Eye (tissue), 1 donor: ENCODE results near the gene ADCK1.
"Not testable (repeated sequence)": the region's sequence is repeated elsewhere in the genome, so short reads cannot be mapped to it uniquely, and the experiment has no call there.

Experiments
- DNase-seq: peaks from one replicate; pipeline ENCODE4 v3.0.0-alpha.2; 2015

Gene ADCK1

DNA sequence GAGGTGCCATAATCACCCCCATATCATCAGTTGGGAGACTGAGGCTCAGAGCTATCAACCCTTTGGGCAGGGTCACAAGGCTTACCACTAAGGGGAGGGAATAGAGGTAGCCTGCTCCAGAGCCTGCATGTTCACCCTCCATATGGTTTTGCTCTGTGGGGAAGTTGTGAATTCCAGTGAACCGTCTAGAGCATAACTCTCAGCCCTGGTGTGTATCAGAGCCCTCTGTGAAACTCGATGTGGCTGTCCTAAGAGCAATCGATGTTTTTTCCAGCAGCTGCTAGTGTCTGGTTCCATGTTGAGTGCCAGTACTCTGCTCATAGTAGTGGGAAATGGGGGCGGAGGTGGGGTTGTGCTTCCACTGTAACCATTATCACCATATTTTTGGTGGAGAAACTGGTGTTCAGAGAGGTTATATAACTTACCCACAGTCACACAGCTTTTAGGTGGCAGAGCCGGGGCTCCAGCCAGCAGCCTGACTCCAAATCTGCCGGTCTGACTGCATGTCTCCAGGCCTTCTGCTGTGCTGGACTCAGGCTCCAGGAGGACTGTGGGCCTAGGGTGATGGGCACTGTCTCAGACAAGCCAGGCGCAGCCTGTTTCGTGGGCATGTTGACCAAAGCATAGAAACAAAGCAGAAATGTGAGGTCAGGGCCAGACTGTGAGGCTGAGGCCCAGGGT lies 104.2 kb downstream of the ADCK1 start:
- DNase-seq = no peak

DNA sequence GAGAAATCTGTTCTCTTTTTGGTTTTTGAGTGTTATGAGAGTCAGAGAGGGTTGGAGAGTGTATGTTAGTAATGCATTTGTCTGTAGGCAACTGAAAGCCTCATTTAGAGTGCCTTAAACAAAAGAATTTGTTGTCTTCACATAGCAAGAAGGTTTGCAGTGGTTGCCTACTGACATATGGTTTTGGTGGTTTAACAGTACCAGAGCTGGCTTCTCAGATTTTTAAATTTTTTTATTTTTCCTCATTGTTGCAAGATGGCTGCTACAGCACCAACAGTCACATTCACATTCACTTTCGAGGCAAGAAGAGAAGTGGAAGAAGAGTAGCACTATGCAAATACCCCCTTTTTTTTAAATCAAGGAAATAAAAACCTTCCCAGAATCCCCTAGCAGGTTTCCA lies 106.5 kb downstream of the ADCK1 start:
- no peak for DNase-seq

DNA sequence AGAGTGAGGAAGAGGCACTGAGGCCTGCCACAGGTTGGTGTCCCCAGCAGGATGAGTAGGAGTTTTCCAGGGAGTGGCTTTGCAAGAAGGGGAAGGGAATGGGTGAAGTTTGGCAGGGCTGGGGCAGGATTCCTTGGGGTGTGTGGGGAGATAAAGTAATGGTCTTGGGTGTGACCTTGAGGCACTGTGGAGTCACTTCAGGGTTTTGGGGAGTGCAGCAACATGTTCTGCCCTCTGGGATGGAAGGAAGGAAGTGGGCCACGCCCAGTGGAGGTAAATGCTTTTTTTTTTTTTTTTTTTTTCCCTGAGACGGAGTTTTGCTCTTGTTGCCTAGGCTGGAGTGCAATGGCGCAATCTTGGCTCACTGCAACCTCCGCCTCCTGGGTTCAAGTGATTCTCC lies 108.9 kb downstream of the ADCK1 start:
- DNase-seq = no peak

DNA sequence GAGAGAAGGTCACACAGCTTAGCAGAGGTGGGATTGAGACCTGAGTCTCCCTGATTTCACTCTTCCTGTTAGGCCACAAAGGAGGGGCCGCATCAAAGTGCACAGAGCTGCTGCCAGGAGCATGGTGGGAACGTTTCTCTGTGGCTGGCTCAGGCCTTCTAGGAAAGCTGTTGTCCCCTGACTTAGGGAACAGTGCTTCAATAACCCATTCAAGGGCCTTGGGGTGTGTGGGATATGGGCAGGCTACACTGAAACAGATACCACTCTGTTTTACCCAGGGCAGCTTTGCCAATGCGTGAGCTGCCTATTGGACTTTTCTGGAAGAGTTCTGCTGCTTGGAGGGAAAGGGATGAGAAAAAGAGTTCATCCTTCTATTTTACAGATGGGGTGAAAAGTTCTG lies 110.0 kb downstream of the ADCK1 start:
- no peak for DNase-seq

DNA sequence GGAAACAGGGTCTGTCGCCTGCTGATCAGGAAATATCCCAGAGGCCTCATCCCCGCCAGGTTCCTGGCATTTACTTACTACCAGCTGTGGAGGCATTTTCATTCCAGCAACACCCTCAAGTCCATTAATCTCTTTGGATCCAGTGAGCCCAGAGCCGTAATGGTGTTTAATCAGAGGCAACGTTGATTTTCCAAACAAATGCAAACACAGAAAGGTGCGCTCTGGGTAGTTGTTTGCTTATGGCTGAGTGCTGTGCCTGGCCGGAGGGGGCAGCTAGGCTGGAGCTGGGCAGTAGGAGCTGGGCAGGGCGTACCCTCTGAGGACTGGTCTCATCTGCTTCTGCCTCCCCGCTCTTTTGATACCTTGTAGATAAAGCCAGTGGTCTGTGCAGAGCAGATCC lies 110.6 kb downstream of the ADCK1 start:
- DNase-seq = no peak

DNA sequence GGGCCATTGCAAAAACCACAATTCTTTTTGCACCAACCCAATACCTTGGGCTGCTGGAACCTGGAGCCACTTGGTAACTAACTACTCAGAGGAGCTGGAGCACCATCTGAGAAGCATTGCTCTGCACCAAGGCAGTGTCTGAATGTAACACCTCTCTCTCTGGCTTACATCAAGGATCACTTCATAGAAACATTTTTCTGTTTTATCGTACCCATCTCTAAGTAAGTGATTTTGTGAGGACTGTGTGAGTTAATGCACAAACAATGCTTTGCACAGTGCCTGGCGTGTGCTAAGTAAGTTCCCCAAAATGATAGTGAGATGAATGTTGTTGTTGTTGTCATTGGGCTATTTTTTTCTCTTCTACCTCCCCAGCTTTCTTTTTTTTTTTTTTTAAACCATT lies 111.4 kb downstream of the ADCK1 start:
- no peak for DNase-seq

DNA sequence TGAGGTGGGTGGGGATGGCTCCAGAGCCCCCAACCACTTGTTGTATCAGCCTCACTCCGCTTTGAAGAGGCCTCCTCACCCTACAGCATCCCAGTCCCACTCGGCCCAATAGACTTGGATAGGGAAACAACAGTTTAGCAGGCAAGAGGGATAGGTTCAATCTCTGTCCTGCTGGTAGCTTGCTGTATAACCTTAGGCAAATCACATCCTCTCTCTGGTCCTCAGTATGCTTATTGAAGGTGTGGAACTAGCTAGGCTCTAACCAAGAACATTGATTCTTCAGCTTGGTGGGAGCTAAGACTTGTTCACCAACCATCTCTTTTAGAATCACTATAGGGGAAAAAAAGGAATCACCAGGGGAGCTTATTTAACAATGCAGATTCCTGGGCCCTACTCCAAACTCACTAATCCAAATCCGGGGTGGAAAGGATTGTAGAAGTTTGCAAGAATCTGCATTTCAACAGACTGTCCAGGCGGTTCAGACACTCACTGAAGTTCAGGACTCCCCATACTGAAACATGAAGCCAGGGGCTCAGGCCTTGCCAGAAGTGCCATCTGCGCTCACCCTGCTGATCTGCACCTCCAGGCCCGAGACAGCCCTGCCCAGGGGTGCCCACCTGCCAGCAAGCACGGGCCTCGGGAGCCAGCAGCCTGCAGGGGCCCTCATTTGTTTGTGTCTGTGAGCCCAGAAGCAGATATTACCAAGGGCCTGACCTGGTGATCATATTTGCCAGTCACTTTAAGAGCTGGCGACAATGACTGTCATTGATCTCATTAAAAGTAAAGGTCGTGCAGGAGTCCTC lies 113.0 kb downstream of the ADCK1 start:
- DNase-seq = peak; percentile 10

DNA sequence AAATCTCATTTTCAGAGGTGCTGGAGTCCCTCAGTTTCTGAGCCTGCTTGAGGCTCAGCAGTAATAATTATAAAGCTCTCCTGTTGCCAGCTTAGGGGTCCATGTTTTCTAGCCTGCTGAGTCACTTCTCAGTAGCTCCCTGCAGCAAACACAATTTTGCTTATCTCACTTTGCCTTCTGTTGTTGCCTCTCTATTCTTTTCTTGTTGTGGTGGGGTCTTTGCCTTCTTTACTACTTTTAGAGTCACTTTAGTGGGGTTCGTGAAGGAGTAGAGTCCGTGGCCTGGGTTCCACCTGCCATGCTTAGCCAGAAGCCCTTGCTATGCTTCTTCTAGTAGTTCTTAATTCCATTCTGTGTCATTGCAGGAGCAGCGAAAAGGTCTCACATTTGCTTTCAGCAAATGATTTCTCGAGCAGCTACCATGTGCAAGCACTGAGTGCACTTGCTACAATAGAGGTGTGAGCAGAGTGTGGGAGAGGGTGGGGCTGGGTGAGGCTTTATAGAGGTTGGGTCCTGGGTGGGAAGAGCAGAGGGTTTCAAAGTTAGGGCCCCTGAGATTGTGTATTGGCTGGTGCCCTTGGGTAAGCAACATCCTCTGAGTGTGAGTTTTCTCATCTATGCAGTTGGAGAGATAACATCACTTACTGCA lies 114.3 kb downstream of the ADCK1 start:
- DNase-seq = no peak

DNA sequence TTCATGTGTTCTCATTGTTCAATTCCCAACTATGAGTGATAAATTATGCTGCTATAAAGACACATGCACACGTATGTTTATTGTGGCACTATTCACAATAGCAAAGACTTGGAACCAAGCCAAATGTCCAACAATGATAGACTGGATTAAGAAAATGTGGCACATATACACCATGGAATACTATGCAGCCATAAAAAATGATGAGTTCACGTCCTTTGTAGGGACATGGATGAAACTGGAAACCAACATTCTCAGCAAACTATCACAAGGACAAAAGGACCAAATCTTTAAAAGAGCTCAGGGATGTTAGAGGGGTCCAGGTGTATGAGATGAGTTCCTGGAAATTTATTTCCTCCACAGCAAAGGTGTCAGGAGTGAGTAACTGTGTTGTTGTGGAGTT lies 115.5 kb downstream of the ADCK1 start:
- not testable (repeated sequence) for DNase-seq

DNA sequence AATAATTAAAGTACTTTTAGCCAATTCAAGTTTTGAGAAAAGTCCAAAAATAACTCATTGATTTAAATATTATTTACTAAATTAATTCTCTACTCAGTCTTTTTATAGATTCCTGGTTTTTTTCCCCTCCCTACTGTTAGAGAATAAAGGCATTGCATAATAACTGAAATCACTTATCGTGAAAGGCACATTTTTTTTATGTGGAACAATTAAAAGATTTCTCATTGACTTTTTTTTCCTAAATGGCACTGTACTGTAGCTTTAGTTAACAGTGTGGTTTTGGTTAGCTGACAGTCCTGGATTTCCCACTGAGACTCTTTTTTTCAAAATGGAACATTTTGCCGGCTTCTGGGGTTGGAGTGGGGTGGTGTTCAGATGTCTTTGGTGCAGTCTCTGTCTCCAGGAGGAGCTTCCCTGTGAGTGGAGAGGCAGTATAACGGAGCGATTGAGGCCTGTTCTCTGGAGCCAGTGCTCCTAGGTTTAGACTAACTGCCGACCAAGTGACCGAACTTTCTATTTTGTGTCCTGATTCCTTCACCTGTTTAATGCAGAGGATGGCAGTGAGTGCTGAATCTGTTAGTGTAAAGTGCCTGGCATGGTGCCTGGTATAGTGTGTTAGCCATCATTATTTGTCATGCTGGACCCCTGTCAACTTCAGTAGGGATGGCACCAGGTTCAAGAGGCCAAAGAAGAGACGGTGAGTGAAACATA lies 117.7 kb downstream of the ADCK1 start:
- DNase-seq = no peak

DNA sequence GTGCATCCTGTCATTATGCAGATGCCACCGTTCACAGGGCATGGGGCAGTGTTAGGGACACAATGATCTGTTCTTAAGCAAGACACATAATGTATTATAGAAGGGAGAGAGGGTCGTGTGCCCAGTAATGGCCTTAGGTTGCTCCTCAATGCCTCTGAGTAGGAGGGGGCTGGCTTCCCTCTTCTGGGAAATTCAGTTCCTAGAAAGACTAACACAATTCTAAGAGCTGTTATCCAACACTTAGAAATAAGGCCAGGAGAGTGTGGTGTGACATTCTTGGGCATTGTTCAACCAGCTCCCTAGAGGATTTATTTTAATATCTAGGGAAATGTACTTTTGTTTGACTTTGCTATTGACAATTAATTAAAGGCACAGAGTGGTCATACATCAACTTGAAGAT lies 118.5 kb downstream of the ADCK1 start:
- no peak for DNase-seq

DNA sequence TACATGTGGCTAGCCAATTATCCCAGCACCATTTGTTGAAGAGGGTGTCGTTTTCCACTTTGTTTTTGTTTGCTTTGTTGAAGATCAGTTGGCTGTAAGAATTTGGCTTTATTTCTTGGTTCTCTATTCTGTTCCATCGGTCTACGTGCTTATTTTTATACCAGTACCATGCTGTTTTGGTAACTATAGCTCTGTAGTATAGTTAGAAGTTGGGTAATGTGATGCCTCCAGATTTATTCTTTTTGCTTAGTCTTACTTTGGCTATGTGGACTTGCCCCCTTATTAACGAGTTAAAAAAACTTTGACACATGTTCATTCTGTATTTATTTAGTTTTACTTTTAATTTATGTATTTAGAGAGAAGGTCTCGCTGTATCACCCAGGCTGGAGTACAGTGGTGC lies 120.4 kb downstream of the ADCK1 start:
- no peak for DNase-seq

DNA sequence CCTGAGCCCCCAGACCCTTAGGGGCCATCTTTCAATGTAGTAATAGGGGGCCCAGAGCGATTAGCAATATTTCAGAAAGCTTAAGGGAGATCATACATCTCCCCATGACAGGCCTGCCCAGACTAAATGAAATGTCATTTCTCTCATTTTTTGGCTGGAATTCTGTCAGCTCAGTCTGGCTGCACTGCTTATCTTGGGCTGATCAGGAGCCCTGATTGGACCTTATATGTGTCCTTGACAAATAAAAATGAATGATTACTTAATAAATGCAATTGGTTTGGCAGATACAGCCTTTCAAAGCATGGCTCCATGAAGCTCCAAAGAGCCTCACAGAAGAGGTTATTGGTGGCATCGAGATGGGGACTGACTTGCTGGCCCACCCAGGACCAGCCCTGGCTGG lies 121.9 kb downstream of the ADCK1 start:
- DNase-seq = no peak

DNA sequence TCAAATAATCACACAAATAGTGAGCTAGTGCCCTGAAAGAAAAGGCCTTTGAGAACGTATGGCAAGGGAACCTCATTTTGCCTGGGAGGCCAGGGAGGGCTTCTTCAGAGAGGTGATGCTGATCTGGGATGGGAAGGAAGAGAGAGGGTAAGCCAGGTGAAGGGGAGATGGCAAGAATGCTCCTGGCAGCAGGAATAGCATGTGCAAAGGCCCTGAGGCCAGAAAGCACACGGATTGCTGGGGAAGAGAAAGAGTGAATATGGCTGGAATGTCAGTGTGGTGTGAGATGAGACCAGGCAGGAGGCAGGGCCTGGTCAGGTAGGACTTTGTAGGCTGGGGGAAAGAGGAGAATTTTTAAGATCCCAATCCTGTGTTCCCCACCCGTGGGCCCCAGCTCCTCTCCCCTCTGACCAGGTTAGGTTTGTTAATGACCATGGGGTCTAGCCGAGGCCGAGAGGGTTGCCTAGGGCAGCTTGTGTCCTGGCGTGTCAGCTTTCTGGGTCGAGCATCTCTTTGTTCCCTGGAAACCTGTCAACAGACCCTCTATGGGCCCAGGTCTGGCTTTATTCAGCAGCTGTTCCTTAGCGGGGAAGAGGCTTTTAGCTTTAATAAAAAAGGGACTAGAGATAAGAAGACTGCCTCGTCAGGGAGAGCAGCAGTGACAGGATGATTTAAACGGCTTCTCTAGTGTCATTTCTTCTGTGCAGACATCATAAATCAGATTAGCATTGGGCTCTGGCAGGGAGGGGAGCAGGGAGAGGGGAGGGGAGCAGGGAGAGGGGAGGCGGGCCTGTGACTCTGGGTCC lies 123.4 kb downstream of the ADCK1 start:
- DNase-seq = peak; percentile 17

DNA sequence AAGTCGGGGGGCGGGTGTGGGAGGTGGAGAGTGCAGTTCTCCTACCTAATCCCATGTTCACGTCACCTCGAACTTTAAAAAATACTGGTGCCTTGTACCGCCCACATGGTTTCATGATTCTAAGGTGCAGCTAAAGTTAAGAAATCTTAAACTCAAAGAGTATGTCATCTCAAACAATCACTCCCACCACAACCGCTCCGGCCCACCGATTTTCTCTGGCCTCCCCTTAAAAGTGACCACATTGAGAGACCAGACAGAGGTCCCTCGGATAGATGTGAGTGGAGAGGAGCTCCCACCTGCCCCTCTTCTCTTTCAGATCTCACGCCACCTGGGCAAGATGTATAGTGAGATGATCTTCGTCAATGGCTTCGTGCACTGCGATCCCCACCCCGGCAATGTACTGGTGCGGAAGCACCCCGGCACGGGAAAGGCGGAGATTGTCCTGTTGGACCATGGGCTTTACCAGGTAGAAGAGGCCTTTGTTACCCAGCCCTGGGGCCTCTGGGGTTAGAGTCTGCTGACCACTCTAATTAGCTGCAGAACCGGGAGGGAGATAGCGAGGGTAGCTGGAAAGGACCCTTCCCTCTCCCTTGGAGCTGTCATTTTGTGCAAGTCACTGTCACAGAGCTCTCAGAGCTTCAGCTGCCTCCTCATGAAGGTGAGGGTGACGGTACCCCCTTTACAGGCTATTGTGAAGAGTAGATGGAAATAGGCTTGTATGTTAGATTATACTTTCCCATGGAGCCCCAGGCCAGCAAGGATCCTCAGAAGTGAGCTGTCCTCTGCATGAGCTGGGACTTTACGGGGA lies 124.4 kb downstream of the ADCK1 start:
- no peak for DNase-seq

DNA sequence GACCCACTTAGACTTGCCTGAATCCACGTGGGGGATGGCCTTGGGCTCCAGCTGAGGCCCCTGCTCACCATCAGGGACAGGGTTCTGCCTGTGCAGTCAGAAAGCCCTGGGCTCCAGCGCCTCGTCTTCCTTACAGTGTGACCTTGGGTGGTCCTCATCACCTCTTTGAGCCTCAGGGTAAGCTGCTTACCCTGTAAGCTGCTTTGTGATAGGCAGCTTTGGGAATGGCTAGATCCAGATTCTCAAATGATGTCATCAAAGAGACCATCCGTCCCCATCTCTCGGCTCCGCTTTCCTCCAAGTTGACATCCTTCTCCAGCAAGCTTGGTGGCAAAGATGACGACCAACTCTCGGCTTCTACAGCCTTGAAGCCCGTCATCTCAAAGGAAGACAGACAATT lies 127.0 kb downstream of the ADCK1 start:
- DNase-seq = peak; percentile 6

DNA sequence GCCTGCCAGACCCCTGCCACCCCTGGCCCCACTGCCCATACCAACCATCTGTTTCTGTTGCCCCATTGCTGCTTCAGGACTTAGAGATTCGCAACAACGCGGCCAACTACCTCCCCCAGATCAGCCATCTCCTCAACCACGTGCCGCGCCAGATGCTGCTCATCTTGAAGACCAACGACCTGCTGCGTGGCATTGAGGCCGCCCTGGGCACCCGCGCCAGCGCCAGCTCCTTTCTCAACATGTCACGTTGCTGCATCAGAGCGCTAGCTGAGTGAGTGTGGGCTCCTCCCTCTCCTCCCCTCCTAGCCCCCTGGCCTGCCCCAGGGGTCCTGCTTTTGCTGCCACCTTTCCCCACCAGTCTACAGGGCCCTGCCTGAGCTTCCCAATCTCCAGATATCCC lies 131.5 kb downstream of the ADCK1 start:
- DNase-seq = no peak

DNA sequence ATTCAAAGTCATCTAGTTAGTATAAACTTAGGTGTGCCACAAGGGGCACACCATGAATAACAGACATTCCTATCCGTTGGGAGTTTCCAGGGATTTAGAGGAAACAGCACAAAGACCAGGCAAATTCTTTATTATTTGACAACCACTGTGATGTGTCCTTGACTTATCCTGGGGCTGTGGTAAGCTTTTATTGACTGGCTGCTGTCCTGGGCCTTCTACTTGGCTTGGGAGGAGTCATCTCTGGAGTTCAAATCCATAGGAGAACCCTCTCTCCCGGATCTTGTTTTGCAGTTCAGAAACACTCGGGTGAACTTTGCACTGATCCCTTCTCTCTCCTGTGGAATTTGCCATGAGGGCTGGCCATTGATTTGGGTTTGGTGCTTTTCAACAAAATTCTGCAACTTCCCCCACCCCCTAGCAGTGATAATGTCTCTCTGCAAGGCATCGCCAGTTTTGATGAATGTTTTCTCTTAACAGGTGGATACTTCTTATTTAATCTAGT lies 136.3 kb downstream of the ADCK1 start:
- no peak for DNase-seq

DNA sequence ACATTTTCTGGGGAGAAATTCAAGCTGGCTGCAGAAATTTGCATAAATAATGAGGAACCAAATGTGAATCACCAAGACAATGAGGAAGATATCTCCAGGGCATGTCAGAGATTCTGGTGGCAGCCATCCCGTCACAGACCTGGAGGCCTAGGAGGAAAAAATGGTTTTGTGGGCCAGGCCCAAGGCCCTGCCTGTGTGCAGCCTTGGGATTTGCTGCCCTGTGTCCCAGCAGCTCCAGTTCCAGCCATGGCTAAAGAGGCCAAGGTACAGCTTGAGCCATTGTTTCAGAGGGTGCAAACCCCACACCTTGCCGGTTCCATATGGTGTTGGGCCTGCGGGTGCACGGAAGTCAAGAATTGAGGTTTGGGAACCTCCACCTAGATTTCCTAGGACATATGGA lies 147.5 kb downstream of the ADCK1 start:
- no peak for DNase-seq

DNA sequence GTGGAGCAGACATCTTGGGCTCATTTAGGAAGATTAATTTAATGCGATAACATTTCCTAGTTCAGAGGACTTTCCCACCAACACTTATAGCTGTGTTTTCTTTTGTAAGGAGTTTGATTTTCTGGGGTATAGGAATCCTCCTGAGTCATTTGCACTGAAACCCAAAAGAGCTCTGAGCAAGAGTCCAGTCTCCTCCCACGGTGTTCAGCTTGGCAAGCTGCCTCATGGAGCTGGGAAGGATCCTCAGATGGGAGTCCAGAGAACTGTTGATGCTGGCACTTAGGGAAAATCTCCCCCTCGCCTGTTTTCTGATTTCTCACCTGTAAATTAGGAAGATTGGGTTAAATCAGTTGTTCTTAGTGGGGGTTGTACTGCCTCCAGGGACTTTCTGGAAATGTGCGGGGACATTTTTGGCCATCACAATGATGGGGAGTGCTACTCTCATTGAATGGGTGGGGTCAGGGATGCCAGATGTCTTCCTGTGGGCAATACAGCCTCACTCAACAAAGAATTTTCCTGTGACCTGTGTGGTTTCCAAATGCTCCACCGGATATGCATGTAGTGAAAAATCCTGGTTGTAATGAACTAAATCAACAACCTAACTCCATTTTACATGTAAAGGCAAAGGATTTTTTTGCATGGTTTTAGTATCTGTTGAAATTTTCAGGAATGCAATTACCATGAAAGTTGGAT lies 150.6 kb downstream of the ADCK1 start:
- DNase-seq = no peak
